Stimulated activated CD8-positive, alpha-beta memory T cell treated with anti-CD3 and anti-CD28 coated beads, Interleukin-4, amount 100 ng/mL, for 24 hours (primary cell): Measurements from ENCODE around the gene AKR1A1.
"Not testable (repeated sequence)": the region's sequence is repeated elsewhere in the genome, so short reads cannot be mapped to it uniquely, and the experiment has no call there.

Experiments
- DNase-seq: peaks from one replicate; pipeline ENCODE4 v3.0.0-alpha.2; 2020; ENCODE audit warnings: low read depth

Gene AKR1A1

DNA sequence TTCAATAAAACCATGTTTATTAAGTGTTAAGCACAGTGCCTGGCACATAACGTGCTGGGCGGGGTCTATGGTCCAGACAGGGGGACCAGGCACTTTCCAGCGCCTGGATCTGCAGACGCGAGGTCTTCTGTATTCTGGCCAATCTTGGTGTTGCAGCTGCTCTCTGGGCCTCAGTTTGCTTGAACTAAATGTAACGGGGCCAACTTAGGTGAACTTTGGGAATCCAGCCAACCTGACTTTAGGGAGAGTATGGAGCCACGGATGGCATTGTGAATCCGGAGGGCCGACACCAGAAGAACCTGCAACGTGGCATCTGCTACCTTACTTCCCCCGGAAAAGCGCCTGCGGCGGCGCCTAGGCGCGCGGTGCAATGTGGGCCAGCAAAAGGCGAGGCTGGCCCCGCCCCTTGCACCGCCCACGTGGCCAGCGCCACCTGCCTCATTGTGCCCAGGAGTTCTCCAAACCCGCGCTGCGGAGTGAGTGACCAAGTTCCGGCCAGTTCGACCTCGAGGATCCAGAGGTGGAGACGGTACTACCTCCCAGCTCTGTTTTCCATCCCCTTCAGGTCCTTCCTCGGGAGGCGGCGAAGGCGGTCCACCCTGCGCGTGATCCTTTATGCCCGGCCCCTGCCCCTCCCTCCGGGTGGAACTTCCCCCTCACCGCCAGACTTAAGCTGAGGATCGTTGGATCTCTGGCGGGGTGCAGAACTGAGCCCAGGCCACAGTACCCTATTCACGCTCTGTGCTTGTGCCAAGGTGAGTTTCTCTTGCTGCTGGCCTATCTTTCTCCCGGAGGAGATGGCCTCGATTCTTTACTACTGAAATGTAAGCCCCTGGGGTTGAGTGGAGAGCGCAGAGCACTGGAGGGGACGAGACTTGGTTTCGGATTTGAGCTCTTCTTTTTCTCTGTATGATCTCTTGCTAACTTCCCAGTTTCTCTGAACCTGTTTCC is at the start of gene AKR1A1:
Gene AKR1A1 (plus strand): TSS at position 426 of the 951 bp plus-strand sequence. CDS start 10,969 bp downstream, outside the sequence.
- DNase-seq: peak; percentile 82

- DNase-seq: no peak
Observed at GRCh38 chr1:45501505-45501859, 49.1 kb upstream of the AKR1A1 start.

DNA sequence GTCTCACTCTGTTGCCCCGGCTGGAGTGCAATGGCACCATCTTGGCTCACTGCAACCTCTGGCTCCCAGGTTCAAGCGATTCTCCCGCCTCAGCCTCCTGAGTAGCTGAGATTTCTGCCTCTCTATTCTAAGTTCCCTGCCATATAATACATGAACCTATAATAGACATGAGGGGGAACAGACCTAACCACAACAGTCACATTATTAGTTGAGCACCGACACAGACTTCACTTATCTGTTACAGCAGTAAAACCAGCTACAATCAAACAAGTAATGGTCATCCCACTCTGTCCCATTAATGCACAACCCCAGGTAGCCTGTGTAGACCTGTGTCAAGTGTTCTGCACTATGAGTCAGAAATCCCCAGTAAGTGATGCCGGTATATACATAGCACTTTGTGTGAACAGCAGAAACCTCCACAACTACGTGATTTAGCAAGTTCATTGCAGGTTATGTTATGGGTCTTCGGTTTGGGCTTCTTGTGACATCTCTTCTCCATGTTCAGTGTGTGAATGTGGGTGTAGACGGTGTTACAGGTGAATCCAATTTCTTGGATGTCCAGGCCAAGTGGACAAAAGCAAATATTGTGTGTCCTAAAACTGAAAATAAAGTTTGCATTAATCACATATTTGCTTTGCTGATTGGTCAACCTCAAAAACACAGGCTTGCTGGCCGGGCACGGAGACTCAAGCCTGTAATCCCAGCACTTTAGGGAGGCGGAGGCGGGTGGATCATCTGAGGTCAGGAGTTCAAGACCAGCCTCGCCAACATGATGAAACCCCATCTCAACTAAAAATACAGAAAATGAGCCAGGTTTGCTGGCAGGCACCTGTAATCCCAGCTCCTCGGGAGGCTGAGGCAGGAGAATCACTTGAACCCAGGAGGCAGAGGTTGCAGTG is 46.9 kb upstream of the AKR1A1 start:
- DNase-seq: no peak

GRCh38 chr1:45507195-45507594 is 43.4 kb upstream of the AKR1A1 start:
- no peak for DNase-seq

DNA sequence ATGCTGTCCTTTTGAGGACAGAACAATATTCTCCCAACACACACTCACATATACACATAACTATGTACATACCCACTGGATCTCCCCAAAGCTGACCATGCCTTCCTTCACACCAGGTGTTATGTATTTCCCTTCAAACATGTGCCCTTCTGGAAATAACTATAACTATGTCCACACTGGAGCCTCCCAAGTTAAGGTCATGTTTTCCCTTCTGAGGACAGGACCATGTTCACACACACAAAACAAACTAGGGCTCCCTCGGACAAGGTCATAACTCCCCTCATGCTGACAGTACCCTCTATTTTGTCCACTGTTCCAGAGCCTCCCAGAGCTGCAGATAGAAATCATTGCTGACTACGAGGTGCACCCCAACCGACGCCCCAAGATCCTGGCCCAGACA is 42.7 kb upstream of the AKR1A1 start:
- DNase-seq: no peak

- DNase-seq: no peak
Observed at GRCh38 chr1:45508295-45509151, 42.1 kb upstream of the AKR1A1 start.

DNA sequence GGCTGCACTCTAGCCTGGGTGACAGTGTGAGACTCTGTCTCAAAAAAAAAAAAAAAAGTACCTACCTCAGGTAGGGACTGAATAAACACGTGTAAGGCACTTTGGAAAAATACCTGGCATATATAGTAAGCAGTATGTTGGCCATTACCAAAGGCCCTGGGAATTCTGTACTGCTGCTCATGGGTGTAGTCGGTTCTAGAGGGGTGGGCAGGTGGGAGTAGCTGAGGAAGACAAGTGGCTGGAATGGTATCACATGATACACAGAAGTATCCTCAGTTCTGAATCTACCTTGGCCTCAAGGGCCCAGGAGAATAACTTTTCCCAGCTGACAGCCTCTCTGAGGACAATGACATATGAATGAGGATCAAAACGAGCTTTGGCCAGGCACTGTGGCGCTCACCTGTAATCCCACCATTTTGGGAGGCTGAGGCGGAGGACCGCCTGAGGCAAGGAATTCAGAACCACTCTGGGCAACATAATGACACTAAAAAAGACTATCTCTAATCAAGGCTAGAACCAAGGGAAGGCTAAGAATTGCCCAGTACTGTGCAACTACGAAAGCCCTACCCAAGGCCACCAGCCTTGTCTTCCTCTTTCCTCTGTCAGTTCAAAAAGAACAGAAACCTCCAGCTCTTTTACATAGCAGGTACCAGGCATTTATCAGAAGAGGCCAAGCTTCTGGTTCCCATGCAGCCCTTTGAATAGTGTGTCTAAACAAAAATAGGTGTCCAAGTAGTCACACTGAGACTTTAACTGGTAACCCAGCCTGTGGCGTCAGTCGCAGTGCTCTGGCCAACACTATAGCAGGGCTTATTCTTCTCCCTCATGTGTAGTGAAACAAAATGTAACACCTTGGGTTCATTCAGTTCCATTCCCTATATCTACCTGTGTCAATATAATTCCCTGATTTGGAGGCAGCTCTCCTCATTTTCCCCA is 40.3 kb upstream of the AKR1A1 start:
- no peak for DNase-seq

DNA sequence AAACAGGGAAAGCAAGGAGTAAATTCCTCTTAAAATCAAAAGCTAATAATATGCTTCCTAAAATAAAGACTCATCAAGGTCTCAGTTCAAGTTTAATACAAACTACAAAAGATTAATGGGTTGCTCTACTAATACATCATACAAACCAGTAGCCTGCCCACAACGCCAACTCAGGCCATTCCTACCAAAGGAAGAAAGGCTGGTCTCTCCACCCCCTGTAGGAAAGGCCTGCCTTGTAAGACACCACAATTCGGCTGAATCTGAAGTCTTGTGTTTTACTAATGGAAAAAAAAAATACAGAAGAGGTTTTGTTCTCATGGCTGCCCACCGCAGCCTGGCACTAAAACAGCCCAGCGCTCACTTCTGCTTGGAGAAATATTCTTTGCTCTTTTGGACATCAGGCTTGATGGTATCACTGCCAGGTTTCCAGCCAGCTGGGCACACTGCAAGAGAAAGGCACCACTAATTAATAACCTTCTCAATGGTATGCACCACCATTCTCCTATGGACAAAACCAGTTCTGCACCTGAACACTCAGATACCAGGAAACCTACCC is 39.6 kb upstream of the AKR1A1 start:
- no peak for DNase-seq

GRCh38 chr1:45512641-45513054 is 38.0 kb upstream of the AKR1A1 start:
- DNase-seq: no peak

- DNase-seq: not testable (repeated sequence)
Observed at GRCh38 chr1:45513532-45514260, 36.9 kb upstream of the AKR1A1 start.

- DNase-seq: no peak
Observed at GRCh38 chr1:45516036-45516435, 34.6 kb upstream of the AKR1A1 start.

DNA sequence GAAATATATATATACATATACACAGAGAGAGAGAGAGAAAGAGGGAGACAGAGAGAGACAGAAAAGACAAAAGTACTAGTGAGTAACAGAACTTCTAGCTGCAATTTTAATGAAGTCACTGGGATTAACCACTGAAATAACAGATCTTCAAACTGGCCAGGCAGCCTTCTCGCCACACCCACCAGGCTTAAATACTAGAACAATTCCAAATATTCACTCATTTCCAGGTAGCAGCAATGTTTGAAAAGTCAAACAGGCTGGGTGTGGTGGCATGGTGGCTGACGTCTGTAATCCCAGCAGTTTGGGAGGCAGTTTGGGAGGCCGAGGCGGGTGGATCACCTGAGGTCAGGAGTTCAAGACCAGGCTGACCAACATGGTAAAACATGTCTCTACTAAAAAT is 34.2 kb upstream of the AKR1A1 start:
- no peak for DNase-seq

GRCh38 chr1:45518366-45518765 is 32.3 kb upstream of the AKR1A1 start:
- not testable (repeated sequence) for DNase-seq

GRCh38 chr1:45518910-45519309 is 31.7 kb upstream of the AKR1A1 start:
- no peak for DNase-seq

DNA sequence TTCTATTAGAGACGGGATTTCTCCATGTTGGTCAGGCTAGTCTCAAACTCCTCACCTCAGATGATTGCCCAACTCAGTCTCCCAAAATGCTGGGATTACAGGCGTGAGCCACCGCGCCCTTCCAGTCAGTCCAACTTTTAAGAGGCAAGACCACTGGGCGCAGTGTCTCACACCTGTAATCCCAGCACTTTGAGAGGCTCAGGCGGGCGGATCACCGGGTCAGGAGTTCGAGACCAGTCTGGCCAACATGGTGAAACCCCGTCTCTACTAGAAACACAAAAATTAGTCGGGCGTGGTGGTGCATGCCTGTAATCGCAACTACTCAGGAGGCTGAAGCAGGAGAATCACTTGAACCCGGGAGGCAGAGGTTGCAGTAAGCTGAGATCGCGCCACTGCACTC is 30.9 kb upstream of the AKR1A1 start:
- not testable (repeated sequence) for DNase-seq

GRCh38 chr1:45521413-45522323 is 29.0 kb upstream of the AKR1A1 start, which contains the start of gene PRDX1:
TSS of gene PRDX1 (minus strand) at chr1:45521884. CDS start at chr1:45519043, 2,841 bp downstream.
- DNase-seq: peak; percentile 92

DNA sequence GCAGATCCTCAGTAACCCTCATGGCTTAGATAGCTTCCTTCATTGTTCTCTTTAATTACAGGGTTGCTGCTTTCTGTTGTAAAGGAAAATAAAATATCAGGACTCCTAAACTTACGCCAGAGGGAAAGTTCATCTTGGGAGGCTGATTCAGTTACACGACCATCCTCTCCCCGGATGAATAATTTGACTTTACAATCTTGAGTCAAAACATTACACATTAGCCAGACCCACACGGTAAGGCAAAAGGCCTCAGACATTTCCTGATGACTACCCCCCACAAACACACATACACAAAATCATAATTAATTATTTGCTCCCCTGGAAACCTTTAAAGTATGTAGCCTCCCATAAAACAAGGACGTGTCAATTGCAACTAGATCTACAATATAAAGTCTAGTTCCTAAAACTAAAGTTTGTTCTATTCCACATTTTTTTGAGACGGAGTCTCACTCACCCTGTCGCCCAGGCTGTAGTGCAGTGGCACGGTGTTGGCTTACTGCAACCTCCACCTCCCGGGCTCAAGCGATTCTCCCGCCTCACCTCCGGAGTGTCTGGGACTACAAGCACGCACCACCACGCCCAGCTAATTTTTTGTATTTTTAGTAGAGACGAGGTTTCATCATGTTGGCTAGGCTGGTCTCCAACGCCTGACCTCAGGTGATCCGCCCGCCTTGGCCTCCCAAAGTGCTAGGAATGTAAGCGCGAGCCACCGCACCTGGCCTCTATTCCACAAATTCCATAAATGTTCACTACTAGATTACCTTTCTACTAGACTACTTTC is 28.1 kb upstream of the AKR1A1 start:
- DNase-seq: no peak

DNA sequence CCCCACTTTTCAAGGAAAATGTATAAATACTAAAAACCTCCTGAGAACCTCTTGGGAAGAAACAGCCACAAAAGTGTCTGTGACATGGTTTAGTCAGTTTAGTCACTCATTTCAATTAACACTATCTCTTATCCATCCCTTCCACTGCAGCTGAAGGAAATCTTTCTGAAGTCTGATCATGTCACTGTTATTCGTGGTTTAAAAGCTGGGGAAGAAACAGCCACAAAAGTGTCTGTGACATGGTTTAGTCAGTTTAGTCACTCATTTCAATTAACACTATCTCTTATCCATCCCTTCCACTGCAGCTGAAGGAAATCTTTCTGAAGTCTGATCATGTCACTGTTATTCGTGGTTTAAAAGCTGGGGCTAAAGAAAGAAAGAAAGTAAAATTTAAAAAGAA is 27.1 kb upstream of the AKR1A1 start:
- not testable (repeated sequence) for DNase-seq
